ACC112 (cell line): ENCODE results near the gene CENPB.

Experiments
- H2AFZ ChIP-seq: fragments of 200-600 bp; sonication (generic); one replicate; pipeline ENCODE4 v1.6.0; 2017; ENCODE audit warnings: antibody characterized with exemption, low read length; ENCODE audit not compliant: unreplicated experiment
- H3K27ac ChIP-seq: fragments of 200-600 bp; sonication (generic); 2 replicates; pipeline ENCODE4 v1.5.1; 2014; ENCODE audit warnings: low read depth, mild to moderate bottlenecking, antibody characterized with exemption, low read length, moderate library complexity
- H3K27me3 ChIP-seq: fragments of 200-600 bp; sonication (generic); 2 replicates; pipeline ENCODE4 v1.6.1; 2014; ENCODE audit warnings: mild to moderate bottlenecking, antibody characterized with exemption, low read length, moderate library complexity, mixed read lengths; ENCODE audit not compliant: insufficient read depth
- H3K36me3 ChIP-seq: fragments of 200-600 bp; sonication (generic); 2 replicates; pipeline ENCODE4 v1.6.1; 2016; ENCODE audit warnings: mild to moderate bottlenecking, antibody characterized with exemption, low read length, moderate library complexity, mixed read lengths; ENCODE audit not compliant: insufficient read depth
- H3K4me1 ChIP-seq: fragments of 200-600 bp; sonication (generic); one replicate; pipeline ENCODE4 v1.6.1; 2016; ENCODE audit warnings: low read length, mixed read lengths; ENCODE audit not compliant: insufficient read depth, unreplicated experiment, control insufficient read depth
- H3K4me3 ChIP-seq: fragments of 200-600 bp; sonication (generic); 2 replicates; pipeline ENCODE4 v1.5.1; 2014; ENCODE audit warnings: mild to moderate bottlenecking, low read depth, low read length
- H3K79me2 ChIP-seq: fragments of 200-600 bp; sonication (generic); one replicate; pipeline ENCODE4 v1.6.0; 2016; ENCODE audit warnings: low read length; ENCODE audit not compliant: control insufficient read depth, unreplicated experiment, insufficient read depth

The CENPB gene

GRCh38 chr20:3734111-3734843 is 52.3 kb downstream of the CENPB start:
- no peaks in the 10 kb centered on the region for H3K36me3 ChIP-seq
- no peak overlapping the region for H3K4me3 ChIP-seq
- no peak overlapping the region for H3K27ac ChIP-seq
- no peaks in the 10 kb centered on the region for H3K79me2 ChIP-seq
- no peak overlapping the region for H2AFZ ChIP-seq
- no peaks in the 10 kb centered on the region for H3K4me1 ChIP-seq
- peaks cover 27% of the 10 kb centered on the region for H3K27me3 ChIP-seq
